NCI-H226 (cell line): ENCODE results near the gene EEFSEC.
A peak's percentile ranks its signal among the peaks of the same experiment; 100 is the strongest.

Experiments
- DNase-seq: peaks from one replicate; pipeline ENCODE4 v3.0.0-alpha.2; 2015

EEFSEC gene

GRCh38 chr3:128402998-128403397 is 249.7 kb downstream of the EEFSEC start:
- no peak for DNase-seq

- no peak for DNase-seq
Observed at GRCh38 chr3:128404276-128405068, 251.2 kb downstream of the EEFSEC start.

GRCh38 chr3:128405554-128406277 is 252.4 kb downstream of the EEFSEC start:
- no peak for DNase-seq

GRCh38 chr3:128407247-128407646 is 254.0 kb downstream of the EEFSEC start:
- no peak for DNase-seq

- DNase-seq: no peak
Observed at GRCh38 chr3:128408012-128408692, 254.9 kb downstream of the EEFSEC start.

GRCh38 chr3:128408693-128409623 is 255.7 kb downstream of the EEFSEC start:
- no peak for DNase-seq

GRCh38 chr3:128409624-128410581 is 256.6 kb downstream of the EEFSEC start:
- no peak for DNase-seq

- no peak for DNase-seq
Observed at GRCh38 chr3:128410669-128411573, 257.6 kb downstream of the EEFSEC start.

- DNase-seq: no peak
Observed at GRCh38 chr3:128411574-128412064, 258.3 kb downstream of the EEFSEC start.

GRCh38 chr3:128412180-128413002 is 259.1 kb downstream of the EEFSEC start:
- no peak for DNase-seq

GRCh38 chr3:128413003-128413370 is 259.7 kb downstream of the EEFSEC start:
- no peak for DNase-seq

GRCh38 chr3:128413413-128414205 is 260.3 kb downstream of the EEFSEC start:
- no peak for DNase-seq

GRCh38 chr3:128415200-128415772 is 262.0 kb downstream of the EEFSEC start:
- DNase-seq: no peak

GRCh38 chr3:128415773-128416577 is 262.7 kb downstream of the EEFSEC start:
- no peak for DNase-seq

GRCh38 chr3:128416578-128417211 is 263.4 kb downstream of the EEFSEC start:
- DNase-seq: peak; percentile 56

GRCh38 chr3:128418900-128419299 is 265.6 kb downstream of the EEFSEC start:
- DNase-seq: no peak

GRCh38 chr3:128419311-128419710 is 266.0 kb downstream of the EEFSEC start:
- no peak for DNase-seq
